Activated T-helper 17 cell treated with anti-CD3 and anti-CD28 coated beads, Interleukin-2, amount 50 U/mL, for 72 hours (primary cell): ENCODE results near the gene TMEM116. TPM values are rescaled to one million over a fixed set of nuclear protein-coding genes. Genes with fewer than 3 reads are reported as not detected.
"Not testable (repeated sequence)": the region's sequence is repeated elsewhere in the genome, so short reads cannot be mapped to it uniquely, and the experiment has no call there.

Experiments
- ATAC-seq: fragments of 150-1000 bp; cut with Tn5 transposase; replicated peaks from 2 replicates; pipeline ENCODE4 v1.10.0; 2021; ENCODE audit warnings: mild to moderate bottlenecking, moderate library complexity
- H3K27ac Mint-ChIP-seq: one replicate; pipeline ENCODE4 v1.8.0; 2022; ENCODE audit warnings: mixed read lengths
- H3K27me3 Mint-ChIP-seq: one replicate; pipeline ENCODE4 v1.8.0; 2022; ENCODE audit warnings: mixed read lengths
- H3K36me3 Mint-ChIP-seq: one replicate; pipeline ENCODE4 v1.8.0; 2022; ENCODE audit warnings: low read depth, mild to moderate bottlenecking, mixed read lengths
- H3K4me1 Mint-ChIP-seq: one replicate; pipeline ENCODE4 v1.8.0; 2022; ENCODE audit warnings: mixed read lengths
- H3K4me3 Mint-ChIP-seq: one replicate; pipeline ENCODE4 v1.8.0; 2022; ENCODE audit warnings: mild to moderate bottlenecking, mixed read lengths
- H3K9me3 Mint-ChIP-seq: one replicate; pipeline ENCODE4 v1.8.0; 2022; ENCODE audit warnings: mixed read lengths
- total RNA-seq, 2 donors: library from RNA; stranded (reverse); gene quantifications; one replicate each; pipeline ENCODE4 v1.2.3, GENCODE V29; 2022

The TMEM116 gene
- total RNA-seq, 2 donors from 2014 or later = 13.8 to 16.9 TPM

GRCh38 chr12:111999129-111999528 lies 13.8 kb downstream of the TMEM116 start:
- H3K27me3 Mint-ChIP-seq, H3K36me3 Mint-ChIP-seq, H3K9me3 Mint-ChIP-seq, ATAC-seq: not testable (repeated sequence)
- Mint-ChIP-seq H3K4me3 (peak overlapping the region; percentile 85), H3K4me1 (peaks cover 50% of the 10 kb centered on the region), H3K27ac (peak overlapping the region; percentile 52)

- H3K36me3 Mint-ChIP-seq = peaks cover 6% of the 10 kb centered on the region
- H3K27me3 Mint-ChIP-seq = no peaks in the 10 kb centered on the region
- H3K9me3 Mint-ChIP-seq = no peaks in the 10 kb centered on the region
- H3K4me3 Mint-ChIP-seq = peak overlapping the region; percentile 85
- peaks cover 58% of the 10 kb centered on the region for H3K4me1 Mint-ChIP-seq
- peak overlapping the region; percentile 52 for H3K27ac Mint-ChIP-seq
- ATAC-seq = no peak
Measured at GRCh38 chr12:111998015-111998414, 14.9 kb downstream of the TMEM116 start.

- no peaks in the 10 kb centered on the region for H3K9me3 Mint-ChIP-seq
- H3K36me3 Mint-ChIP-seq = peaks cover 6% of the 10 kb centered on the region
- no peak for ATAC-seq
- H3K4me3 Mint-ChIP-seq = peak overlapping the region; percentile 31
- H3K4me1 Mint-ChIP-seq = peaks cover 53% of the 10 kb centered on the region
- peak overlapping the region; percentile 34 for H3K27ac Mint-ChIP-seq
- no peaks in the 10 kb centered on the region for H3K27me3 Mint-ChIP-seq
Measured at GRCh38 chr12:111997300-111997699, 15.7 kb downstream of the TMEM116 start.

- Mint-ChIP-seq H3K27me3 (no peaks in the 10 kb centered on the region), H3K4me1 (peaks cover 53% of the 10 kb centered on the region), H3K36me3 (no peaks in the 10 kb centered on the region), H3K27ac (no peak overlapping the region), H3K4me3 (peak overlapping the region; percentile 81), H3K9me3 (no peaks in the 10 kb centered on the region)
- ATAC-seq = no peak
Measured at GRCh38 chr12:111995782-111996480, 17.0 kb downstream of the TMEM116 start.

- ATAC-seq, H3K9me3 Mint-ChIP-seq, H3K36me3 Mint-ChIP-seq, H3K27me3 Mint-ChIP-seq: not testable (repeated sequence)
- H3K27ac Mint-ChIP-seq = peak overlapping the region; percentile 9
- peaks cover 49% of the 10 kb centered on the region for H3K4me1 Mint-ChIP-seq
- peak overlapping the region; percentile 81 for H3K4me3 Mint-ChIP-seq
Measured at GRCh38 chr12:111994211-111995111, 18.5 kb downstream of the TMEM116 start.

- ATAC-seq = peak; percentile 68
- peaks cover 47% of the 10 kb centered on the region for H3K4me1 Mint-ChIP-seq
- H3K9me3 Mint-ChIP-seq = no peaks in the 10 kb centered on the region
- H3K36me3 Mint-ChIP-seq = peaks cover 11% of the 10 kb centered on the region
- peak overlapping the region; percentile 9 for H3K27ac Mint-ChIP-seq
- H3K4me3 Mint-ChIP-seq = peak overlapping the region; percentile 81
- no peaks in the 10 kb centered on the region for H3K27me3 Mint-ChIP-seq
Measured at GRCh38 chr12:111993292-111994150, 19.4 kb downstream of the TMEM116 start.

GRCh38 chr12:111992464-111992863 lies 20.5 kb downstream of the TMEM116 start:
- Mint-ChIP-seq H3K27me3 (no peaks in the 10 kb centered on the region), H3K4me3 (peak overlapping the region; percentile 81), H3K9me3 (no peaks in the 10 kb centered on the region), H3K27ac (no peak overlapping the region), H3K4me1 (peaks cover 43% of the 10 kb centered on the region), H3K36me3 (peaks cover 11% of the 10 kb centered on the region)
- peak; percentile 60 for ATAC-seq

- Mint-ChIP-seq H3K36me3 (peaks cover 11% of the 10 kb centered on the region), H3K4me3 (peak overlapping the region; percentile 81)
Measured at GRCh38 chr12:111991946-111992345, 21.0 kb downstream of the TMEM116 start.

GRCh38 chr12:111991535-111991934 lies 21.4 kb downstream of the TMEM116 start:
- Mint-ChIP-seq H3K9me3 (no peaks in the 10 kb centered on the region), H3K27ac (peak overlapping the region; percentile 33), H3K36me3 (peaks cover 11% of the 10 kb centered on the region), H3K4me3 (peak overlapping the region; percentile 81), H3K4me1 (peaks cover 38% of the 10 kb centered on the region), H3K27me3 (no peaks in the 10 kb centered on the region)
- ATAC-seq = peak; percentile 57

More at GRCh38 chr12:111991946-111992345, 21.0 kb downstream of the TMEM116 start:
- ATAC-seq = peak; percentile 55
- peak overlapping the region; percentile 33 for H3K27ac Mint-ChIP-seq
- no peaks in the 10 kb centered on the region for H3K9me3 Mint-ChIP-seq
- H3K27me3 Mint-ChIP-seq = no peaks in the 10 kb centered on the region
- H3K4me1 Mint-ChIP-seq = peaks cover 43% of the 10 kb centered on the region

- no peak for ATAC-seq
- Mint-ChIP-seq H3K36me3 (peaks cover 10% of the 10 kb centered on the region), H3K9me3 (no peaks in the 10 kb centered on the region), H3K27me3 (no peaks in the 10 kb centered on the region), H3K4me1 (peaks cover 18% of the 10 kb centered on the region), H3K4me3 (no peak overlapping the region), H3K27ac (no peak overlapping the region)
Measured at GRCh38 chr12:111984820-111985219, 28.1 kb downstream of the TMEM116 start.

- Mint-ChIP-seq H3K27ac (no peak overlapping the region), H3K9me3 (no peaks in the 10 kb centered on the region), H3K27me3 (no peaks in the 10 kb centered on the region), H3K4me3 (no peak overlapping the region), H3K4me1 (peaks cover 7% of the 10 kb centered on the region), H3K36me3 (no peaks in the 10 kb centered on the region)
- ATAC-seq = no peak
Measured at GRCh38 chr12:111981987-111982386, 31.0 kb downstream of the TMEM116 start.

GRCh38 chr12:111980598-111980997 lies 32.4 kb downstream of the TMEM116 start:
- H3K9me3 Mint-ChIP-seq = no peaks in the 10 kb centered on the region
- ATAC-seq = no peak
- no peaks in the 10 kb centered on the region for H3K27me3 Mint-ChIP-seq
- H3K27ac Mint-ChIP-seq = no peak overlapping the region
- peaks cover 7% of the 10 kb centered on the region for H3K4me1 Mint-ChIP-seq
- H3K4me3 Mint-ChIP-seq = no peak overlapping the region
- H3K36me3 Mint-ChIP-seq = no peaks in the 10 kb centered on the region

- H3K4me3 Mint-ChIP-seq = peak overlapping the region; percentile 33
- no peaks in the 10 kb centered on the region for H3K27me3 Mint-ChIP-seq
- ATAC-seq = no peak
- no peaks in the 10 kb centered on the region for H3K9me3 Mint-ChIP-seq
- H3K36me3 Mint-ChIP-seq = no peaks in the 10 kb centered on the region
- H3K4me1 Mint-ChIP-seq = peaks cover 12% of the 10 kb centered on the region
- no peak overlapping the region for H3K27ac Mint-ChIP-seq
Measured at GRCh38 chr12:111978545-111978944, 34.4 kb downstream of the TMEM116 start.

- Mint-ChIP-seq H3K27ac (peak overlapping the region; percentile 14), H3K36me3 (no peaks in the 10 kb centered on the region), H3K4me3 (peak overlapping the region; percentile 2), H3K27me3 (no peaks in the 10 kb centered on the region), H3K4me1 (peaks cover 12% of the 10 kb centered on the region), H3K9me3 (no peaks in the 10 kb centered on the region)
- no peak for ATAC-seq
Measured at GRCh38 chr12:111976860-111977259, 36.1 kb downstream of the TMEM116 start.
